Mesenteric fat pad (tissue), 1 donor: ENCODE data around the gene MAGEC2. TPM values are rescaled to one million over a fixed set of nuclear protein-coding genes. Genes with fewer than 3 reads are reported as not detected.

Experiments
- DNase-seq: peaks from one replicate; pipeline ENCODE4 v3.0.0-alpha.2; 2020; ENCODE audit warnings: low spot score
- long read RNA-seq: library from polyadenylated mRNA; unstranded; transcript quantifications from one replicate; pipeline ENCODE4 v2.0.0, GENCODE V29; 2020
- total RNA-seq: library from RNA; stranded (reverse); fragmentation: NEBNext Ultra II Directional; extraction: Animal tissue kit (Norgen Biotek cat#: 25700); gene quantifications from one replicate; pipeline ENCODE4 v1.2.1, GENCODE V29; 2021
- donor health status: DM: yes; HTN: yes; CAD: no.

MAGEC2 gene, protein sequence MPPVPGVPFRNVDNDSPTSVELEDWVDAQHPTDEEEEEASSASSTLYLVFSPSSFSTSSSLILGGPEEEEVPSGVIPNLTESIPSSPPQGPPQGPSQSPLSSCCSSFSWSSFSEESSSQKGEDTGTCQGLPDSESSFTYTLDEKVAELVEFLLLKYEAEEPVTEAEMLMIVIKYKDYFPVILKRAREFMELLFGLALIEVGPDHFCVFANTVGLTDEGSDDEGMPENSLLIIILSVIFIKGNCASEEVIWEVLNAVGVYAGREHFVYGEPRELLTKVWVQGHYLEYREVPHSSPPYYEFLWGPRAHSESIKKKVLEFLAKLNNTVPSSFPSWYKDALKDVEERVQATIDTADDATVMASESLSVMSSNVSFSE
- not detected for total RNA-seq
- long read RNA-seq, result 0 reads

DNA sequence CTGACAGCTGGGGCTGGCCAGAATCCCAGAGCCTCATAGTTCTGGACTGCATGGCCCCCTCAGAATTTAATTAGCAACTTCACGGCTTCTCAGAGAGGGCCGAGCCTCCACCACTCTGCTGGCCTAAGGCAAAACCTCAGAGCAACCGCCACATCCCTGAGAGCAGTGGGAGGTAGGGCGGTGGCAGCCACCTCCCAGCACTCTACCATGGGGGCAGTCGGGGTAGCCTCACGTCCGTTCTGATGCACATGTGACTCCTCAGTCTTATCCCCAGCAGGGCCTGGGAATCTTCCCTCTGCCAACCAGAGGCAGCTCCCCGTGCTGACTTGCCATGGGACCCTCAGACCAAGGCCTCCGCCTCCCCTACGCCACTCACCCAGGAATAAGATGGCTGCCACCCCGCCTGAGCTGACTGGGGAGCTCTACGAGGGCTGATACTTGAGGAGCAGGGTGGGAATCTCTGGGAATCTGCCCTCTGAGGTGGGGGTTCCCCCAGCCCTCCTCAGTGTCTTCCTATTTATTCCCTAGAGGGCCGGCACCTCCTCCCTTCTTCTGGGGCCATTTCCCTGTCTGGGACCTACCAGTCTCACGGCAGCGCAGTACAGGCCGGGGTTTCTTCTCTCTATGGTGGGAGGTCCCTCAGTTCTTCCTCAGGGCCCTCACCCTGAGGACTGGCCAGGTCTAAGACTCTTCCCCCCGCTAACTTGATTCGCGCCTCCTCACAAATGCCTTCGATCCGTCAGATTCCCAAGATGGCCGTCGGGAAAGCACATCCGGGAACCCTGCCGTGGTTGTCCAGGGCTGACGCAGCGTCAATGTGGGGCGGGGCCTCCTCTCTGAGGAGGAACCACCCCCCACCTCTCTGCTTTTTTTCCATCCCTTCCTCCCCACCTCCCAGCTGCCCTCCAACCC lies at the start of gene MAGEC2:
MAGEC2 (minus strand) TSS at position 769 of the 912 bp plus-strand sequence. CDS start 1,303 bp downstream, outside the sequence.
- no peak for DNase-seq

DNA sequence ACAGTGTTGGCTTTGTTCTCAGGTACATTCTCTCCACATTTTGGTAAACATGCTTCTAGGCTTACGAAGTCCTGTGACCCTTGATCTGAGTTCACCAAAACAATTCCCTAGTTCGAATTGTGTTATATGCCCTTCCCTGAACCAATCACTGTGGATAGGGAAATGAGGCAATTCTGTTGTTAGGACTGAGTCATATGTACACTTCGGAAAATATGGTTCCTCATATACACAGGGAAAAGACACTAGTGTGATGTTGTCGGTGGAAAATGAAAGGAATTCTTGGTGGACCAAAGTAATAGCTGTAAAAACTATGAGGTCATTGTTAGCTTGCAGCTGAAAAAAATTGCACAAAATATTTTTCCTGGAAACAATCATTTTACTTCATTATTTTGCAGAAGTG lies 46.6 kb upstream of the MAGEC2 start:
- no peak for DNase-seq

DNA sequence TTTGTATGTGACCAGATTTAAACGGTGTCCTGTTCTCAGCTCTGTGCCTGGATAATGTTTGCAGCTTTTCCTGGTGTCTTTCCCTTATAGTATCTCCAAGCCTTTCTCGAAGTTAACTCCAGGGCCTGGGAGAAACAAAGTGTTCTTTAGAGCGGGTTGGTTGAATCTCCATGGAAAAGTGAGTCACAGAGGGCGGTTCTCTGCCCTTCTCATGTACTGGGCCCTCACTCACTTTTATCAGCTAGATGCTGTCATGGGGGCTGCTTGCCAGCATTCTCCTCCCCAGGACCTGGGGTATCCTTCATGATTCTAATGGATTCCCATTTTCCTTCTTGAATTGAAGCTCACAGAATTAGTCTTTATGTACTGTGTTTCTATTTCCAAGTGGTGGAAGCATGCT lies 46.1 kb upstream of the MAGEC2 start:
- no peak for DNase-seq

DNA sequence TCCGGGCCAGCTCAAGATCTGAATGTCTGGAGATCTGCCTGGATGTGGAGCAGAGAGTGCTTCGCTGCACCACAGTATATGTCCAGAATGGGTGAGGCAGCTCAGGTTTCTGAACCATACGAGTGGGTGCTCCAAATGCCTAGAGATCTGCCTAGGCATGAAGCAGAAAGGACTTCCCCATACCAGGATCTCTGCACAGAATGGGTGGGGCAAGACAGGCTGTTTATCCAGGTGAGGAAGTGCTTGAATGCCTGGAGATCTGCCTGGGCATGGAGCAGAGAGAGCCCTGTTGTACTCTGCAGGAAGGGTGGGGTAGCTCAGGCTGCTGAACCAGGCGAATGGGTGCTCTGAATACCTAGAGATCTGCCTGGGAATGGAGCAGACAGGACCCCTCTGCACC lies 45.4 kb upstream of the MAGEC2 start:
- DNase-seq, result peak; percentile 64

DNA sequence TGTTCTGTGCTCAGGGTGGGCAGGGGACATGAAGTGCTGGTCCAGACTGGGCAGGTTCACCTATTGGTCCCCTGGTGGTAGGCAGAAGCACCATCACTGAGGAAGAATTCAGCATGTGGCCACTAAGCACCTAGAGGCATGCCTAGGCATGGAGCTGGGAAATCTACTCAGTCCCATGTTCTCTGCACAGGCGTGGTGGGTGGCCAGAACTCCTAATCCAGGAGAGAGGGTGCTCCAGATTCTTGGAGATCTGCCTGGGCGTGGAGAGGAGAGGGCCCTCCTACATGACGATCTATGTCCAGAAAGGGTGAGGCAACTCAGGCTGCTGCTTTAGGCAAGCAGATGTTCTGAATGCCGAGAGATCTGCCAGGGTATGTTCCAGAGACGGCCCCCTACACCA lies 44.6 kb upstream of the MAGEC2 start:
- peak; percentile 35 for DNase-seq

DNA sequence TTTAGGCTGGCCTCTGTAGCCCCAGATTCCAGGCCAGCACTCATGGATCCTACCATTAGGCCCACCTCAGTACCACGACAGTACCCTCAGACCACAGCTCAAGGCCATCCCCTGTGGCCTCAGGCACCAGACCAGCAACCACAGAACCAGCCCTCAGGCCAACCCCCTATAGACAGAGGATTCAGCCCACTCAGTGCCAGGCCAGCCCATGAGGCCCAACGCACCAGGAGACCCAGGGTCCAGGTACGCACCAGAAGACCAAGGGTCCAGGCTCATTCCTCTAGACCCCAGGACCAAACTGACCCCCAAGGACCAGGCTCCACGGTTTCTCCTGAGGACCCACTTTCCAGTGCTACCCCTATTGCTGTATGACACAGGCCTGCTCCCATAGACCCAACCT lies 39.5 kb upstream of the MAGEC2 start:
- no peak for DNase-seq

DNA sequence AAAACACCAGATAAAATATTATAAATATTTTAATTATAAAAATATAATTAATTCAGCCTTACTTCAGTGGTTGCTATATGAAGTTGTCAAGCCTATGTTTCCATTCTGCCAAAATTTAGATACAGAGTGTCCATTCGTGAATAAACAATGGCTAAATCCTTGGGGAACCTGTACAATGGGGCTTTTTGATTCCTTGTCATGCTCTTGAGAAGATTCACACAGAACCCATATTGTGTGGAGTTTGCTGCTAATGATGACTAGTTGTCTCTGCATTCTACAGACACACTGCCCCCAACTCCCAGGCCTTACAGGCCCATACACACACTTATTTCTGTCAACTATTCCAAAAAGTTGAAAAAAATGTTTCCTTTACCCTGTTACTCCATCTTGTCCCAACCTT lies 33.4 kb upstream of the MAGEC2 start:
- no peak for DNase-seq

DNA sequence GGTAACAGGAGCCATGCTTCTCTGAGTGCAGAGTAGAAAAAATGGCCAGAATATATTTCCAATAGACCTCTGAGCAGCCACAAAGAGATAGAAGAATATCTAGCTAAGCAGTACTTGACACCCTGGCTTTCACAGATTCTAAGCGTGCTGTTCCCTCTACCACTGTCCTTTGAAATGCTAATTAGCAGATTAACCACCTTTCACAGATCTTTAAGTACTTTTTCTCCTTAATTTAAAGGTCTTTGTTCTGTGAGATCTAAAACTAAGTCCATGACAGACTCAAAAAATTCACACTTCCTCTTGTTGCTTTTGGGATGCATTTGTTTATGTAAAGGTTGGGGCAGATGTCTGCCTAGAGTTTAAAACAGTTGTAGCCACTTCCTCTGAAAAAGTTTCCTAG lies 28.3 kb upstream of the MAGEC2 start:
- no peak for DNase-seq

DNA sequence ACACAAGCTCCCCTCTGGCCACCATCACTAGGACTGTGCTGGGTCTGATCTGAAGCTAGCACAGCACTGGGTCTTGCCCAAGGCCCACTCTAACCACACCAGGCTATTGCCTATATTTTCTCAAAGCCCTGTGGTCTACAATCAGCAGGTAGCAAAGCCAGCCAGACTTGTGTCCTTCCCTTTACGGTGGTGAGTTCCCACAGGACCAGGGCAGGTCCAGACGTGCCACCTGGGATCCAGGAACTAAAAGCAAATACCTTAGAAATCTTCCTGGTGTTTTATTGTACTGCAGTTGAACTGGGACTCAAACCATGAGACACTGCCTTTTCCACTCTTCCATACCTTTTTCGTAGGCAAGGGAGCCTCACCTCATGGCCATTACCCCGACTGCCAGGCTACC lies 9.0 kb upstream of the MAGEC2 start:
- DNase-seq, result no peak

DNA sequence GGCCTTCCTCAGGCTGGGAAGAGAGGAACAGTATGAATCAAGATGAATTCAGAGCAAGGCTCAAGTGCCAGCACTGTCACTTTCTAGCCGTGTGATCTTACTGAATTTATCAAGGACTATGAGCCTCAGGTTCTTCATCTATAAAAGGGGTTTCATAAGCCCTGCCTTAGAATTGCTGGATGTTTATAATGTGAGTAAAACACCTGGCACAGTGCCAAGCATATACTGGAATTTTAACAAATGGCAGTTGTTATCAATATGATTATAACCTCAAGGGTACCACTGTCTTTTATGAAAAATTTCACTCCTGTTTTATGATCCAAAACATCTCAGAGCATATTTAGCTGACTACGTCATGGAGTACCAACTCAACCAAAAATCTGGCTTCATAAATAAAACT lies 4.0 kb downstream of the MAGEC2 start:
- DNase-seq, result no peak

DNA sequence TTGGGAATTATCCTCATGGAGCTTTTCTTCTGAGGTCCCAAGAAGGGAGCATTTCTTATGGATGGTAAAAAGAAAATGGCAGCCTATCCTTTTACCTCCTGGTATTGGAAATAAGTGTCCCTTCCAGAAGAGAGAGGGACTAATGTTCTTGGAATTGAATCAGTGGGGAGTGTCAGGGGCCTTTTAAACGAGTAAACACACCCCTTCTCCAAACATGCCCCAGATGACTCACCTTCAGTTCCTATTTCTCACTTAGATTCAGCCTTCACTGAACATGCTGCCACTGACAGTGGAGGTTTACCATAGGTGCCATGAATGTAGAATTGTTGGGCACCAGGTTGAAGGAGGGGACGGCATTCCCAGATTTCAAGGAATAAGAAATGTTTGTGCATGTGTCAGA lies 19.0 kb downstream of the MAGEC2 start:
- no peak for DNase-seq

DNA sequence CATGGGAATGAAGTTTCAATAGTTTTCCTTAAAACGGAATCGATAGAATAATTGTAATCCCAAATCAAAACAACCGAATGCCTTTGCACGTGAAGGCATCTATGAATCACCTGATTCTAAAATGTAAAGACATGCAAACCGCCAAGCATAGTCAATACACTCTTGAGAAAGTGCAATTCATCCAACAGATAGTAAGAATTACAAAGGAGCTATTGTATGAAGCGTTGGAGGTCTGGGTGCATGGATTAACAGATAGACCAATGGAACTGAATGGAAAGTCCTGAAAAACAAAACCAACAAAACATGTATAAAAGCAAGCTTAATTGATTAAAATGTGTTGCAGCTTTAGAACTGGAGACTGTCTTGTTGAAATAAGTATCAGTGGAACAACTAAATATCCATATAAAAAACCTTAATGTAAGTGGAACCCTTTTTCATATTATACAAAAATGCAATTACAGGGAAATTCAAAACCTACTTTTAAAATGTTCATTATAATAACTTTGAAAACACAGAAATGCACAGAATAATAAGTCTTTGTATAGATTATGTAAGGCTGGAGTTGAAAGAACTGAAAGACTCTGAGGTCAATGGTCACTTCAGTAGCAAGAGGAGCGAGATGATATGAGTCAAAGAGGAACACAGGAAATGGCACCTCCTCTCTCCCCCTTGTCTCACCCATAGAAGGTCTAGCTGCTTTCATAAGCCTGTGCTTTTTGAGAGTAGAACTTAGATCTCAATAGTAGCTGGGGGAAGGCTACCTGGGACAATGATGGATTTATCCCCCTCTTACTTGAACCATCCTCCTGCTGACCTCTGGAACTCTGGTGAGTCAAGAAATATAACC lies 20.1 kb downstream of the MAGEC2 start:
- DNase-seq, result no peak

DNA sequence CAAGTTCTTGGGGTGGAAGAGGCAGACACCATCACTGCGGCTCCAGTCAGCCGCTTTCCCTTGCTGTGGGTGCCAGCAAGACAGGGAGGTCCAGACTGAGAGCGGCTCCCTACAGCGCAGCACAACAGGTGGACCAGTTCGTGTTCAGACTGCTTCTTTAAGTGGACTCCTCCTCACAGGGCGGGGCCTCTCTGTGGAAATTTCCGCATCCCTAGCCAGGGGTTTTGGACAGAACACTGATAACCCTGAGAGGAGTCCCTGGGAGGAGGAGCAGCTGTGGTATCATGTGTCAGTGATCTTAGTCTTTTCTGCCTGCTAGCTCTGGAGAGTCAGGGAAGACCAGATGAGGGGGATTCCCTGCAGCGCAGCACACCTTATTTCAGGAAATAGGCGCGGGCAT lies 48.5 kb downstream of the MAGEC2 start:
- no peak for DNase-seq
